GM23338 (cell line): Measurements from ENCODE around the gene TET2.

Experiments used
- CTCF ChIP-seq, 2 experiments: fragments of 200-600 bp in 1 of 2; sonication (generic) in 1 of 2; conservative IDR thresholded peaks; 2 replicates each; pipeline versions ENCODE4 v1.5.1 to v1.6.1; 2016 to 2017; ENCODE audit warnings: antibody characterized with exemption in 2 of 2, low read depth in 2 of 2, mild to moderate bottlenecking in 2 of 2, moderate library complexity in 1 of 2
- ETS1 ChIP-seq: IDR thresholded peaks from 2 replicates; pipeline ENCODE4 v1.6.1; 2016; ENCODE audit warnings: antibody characterized with exemption
- EZH2 ChIP-seq: fragments of 200-600 bp; sonication (generic); IDR thresholded peaks from one replicate; pipeline ENCODE4 v1.8.0; 2017; ENCODE audit warnings: antibody characterized with exemption, mild to moderate bottlenecking, low read depth; ENCODE audit not compliant: unreplicated experiment
- EZH2phosphoT487 ChIP-seq: fragments of 200-600 bp; sonication (generic); IDR thresholded peaks from one replicate; pipeline ENCODE4 v1.8.1; 2018; ENCODE audit warnings: antibody characterized with exemption; ENCODE audit not compliant: unreplicated experiment
- REST ChIP-seq: IDR thresholded peaks from one replicate; pipeline ENCODE4 v1.6.1; 2018; ENCODE audit warnings: antibody characterized with exemption; ENCODE audit not compliant: unreplicated experiment
- ZNF114 ChIP-seq: fragments of 250-450 bp; sonication (Bioruptor Pico); IDR thresholded peaks from 2 replicates; pipeline ENCODE4 v1.5.0; 2020; ENCODE audit warnings: mild to moderate bottlenecking, moderate library complexity

GRCh38 chr4:105119356-105119755 is 27.3 kb upstream of the TET2 start:
- TF ChIP-seq EZH2phosphoT487 = no peak
- TF ChIP-seq EZH2 = no peak
- TF ChIP-seq CTCF (conservative IDR thresholded peaks at IDR 0.05; ENCODE audit: low read depth in 2 of 2) = no peak
- no peak for TF ChIP-seq ETS1
- no peak for TF ChIP-seq REST
- no peak for TF ChIP-seq ZNF114
